ENCODE results near the gene HSH2D. TPM values are rescaled to one million over a fixed set of nuclear protein-coding genes. Genes with fewer than 3 reads are reported as not detected.

The HSH2D gene
- total RNA-seq, 1 experiment from 2014 or later, result not detected

GRCh38 chr19:16200038-16201010, 56.8 kb downstream of the HSH2D start:
- H3K27me3 ChIP-seq (replicated peaks), result no peaks in the 10 kb centered on the region
- H3K9me3 ChIP-seq (replicated peaks), result no peaks in the 10 kb centered on the region
- peaks cover 21% of the 10 kb centered on the region for H3K4me1 ChIP-seq (replicated peaks)
- no peak overlapping the region for H3K27ac ChIP-seq
- peaks cover 59% of the 10 kb centered on the region for H3K36me3 ChIP-seq
- no peak for DNase-seq (ENCODE audit: low read depth in 1 of 2, low spot score in 2 of 2)
- H3K4me3 ChIP-seq, result no peak overlapping the region

- H3K4me1 ChIP-seq (replicated peaks), result peaks cover 21% of the 10 kb centered on the region
- H3K27ac ChIP-seq, result no peak overlapping the region
- DNase-seq (ENCODE audit: low read depth in 1 of 2, low spot score in 2 of 2), result no peak
- H3K36me3 ChIP-seq, result peaks cover 66% of the 10 kb centered on the region
- H3K27me3 ChIP-seq (replicated peaks), result no peaks in the 10 kb centered on the region
- H3K4me3 ChIP-seq, result no peak overlapping the region
- no peaks in the 10 kb centered on the region for H3K9me3 ChIP-seq (replicated peaks)
Measured at GRCh38 chr19:16201011-16201391, 57.5 kb downstream of the HSH2D start.

DNA sequence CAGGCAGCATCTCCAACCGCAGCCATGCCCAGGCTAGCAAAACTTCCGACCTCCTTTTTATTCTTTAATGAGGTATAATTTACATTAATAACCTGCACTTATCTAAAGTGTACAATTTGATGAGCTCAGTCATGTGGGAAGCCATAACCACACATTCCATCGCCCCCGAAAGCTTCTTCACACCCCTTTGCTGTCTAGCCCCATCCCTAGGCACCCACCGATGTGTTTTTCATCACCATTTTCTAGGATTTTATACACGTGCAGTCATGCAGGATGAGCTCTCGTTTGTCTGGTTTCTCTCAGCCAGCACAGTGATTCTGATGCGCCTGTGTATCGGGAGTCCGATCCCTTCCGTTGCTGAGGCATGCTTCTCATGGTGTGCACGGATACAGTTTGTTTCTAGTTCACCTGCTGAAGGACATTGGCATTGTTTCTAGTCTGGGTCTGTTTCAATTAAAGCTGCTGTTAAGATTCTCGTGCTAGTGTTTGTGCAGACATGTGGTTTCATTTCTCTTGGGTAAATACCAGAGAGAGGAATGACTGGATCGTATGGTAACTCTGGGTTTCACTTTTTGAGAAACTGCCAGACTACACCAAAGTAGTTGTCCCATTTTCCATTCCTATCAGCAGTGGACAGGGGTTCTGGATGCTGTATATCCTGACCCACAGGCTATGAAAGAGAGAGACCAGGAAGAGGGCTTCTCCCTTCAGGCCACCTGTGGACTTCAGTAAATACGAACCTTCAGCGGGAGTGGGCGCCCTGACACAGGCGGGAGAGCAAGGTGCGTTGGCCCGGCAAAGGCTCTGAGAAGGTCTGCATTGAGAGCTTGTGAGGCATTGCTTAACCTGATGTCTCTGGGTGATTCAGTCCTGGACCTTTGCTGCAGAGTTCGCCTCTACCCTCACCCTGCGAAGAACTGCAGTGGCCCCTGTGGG, 59.1 kb downstream of the HSH2D start:
- Histone ChIP-seq H3K4me3 (no peak overlapping the region), H3K9me3 (replicated peaks) (no peaks in the 10 kb centered on the region), H3K4me1 (replicated peaks) (peaks cover 8% of the 10 kb centered on the region), H3K36me3 (peaks cover 82% of the 10 kb centered on the region), H3K27ac (no peak overlapping the region), H3K27me3 (replicated peaks) (no peaks in the 10 kb centered on the region)
- no peak for DNase-seq (ENCODE audit: low read depth in 1 of 2, low spot score in 2 of 2)

DNA sequence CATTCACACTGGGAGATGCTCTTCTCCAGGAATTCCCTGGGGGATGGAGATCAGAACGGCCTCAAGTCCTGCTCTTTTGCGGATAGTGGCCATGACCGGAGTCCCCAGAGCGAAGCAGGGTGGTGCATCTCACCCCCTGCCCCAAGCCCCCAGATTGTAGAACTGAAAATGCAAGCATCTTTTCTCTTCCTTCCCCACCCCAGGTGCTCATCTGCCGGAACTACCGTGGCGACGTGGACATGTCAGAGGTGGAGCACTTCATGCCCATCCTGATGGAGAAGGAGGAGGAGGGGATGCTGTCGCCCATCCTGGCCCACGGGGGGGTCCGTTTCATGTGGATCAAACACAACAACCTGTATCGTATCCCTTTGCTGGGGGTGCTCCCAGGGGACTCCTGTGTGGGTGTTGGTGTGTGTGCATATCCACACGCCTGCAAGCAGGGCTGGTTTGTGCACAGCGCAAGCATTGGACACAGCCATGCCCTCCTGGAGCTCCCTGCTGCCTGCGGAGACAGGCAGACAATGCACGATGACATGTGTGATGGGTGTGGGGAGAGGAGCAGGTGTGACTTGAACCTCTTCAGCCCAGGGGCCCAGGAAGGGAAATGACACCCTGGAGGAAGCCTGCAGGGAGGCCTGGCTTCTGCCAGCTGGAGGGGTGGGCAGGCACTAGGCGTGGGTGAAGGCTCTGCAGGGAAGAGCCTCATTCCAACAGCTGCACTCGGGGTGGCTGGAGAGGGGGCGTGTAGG, 59.9 kb downstream of the HSH2D start:
- Histone ChIP-seq H3K4me3 (no peak overlapping the region), H3K27me3 (replicated peaks) (no peaks in the 10 kb centered on the region), H3K27ac (no peak overlapping the region), H3K9me3 (replicated peaks) (no peaks in the 10 kb centered on the region), H3K36me3 (peaks cover 83% of the 10 kb centered on the region), H3K4me1 (replicated peaks) (peaks cover 8% of the 10 kb centered on the region; the same call in 1 of the 2 replicates)
- no peak for DNase-seq (ENCODE audit: low read depth in 1 of 2, low spot score in 2 of 2)

DNA sequence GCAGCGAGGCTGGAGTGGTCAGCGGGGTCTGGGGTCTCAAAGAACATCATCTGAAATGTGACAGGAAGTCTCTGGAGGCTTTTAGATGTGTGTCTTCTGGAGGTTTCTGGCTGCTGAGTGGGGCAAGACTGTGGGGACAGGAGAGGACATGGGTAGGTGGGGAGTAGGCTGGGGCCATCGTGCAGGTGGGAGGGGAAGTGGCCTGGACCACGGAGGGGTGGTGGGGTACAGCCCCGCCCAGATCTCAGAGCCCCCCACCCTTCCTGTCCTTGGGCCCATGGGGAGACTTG, 60.5 kb downstream of the HSH2D start:
- no peaks in the 10 kb centered on the region for H3K27me3 ChIP-seq (replicated peaks)
- H3K36me3 ChIP-seq, result peaks cover 89% of the 10 kb centered on the region
- no peak for DNase-seq (ENCODE audit: low read depth in 1 of 2, low spot score in 2 of 2)
- H3K4me3 ChIP-seq, result no peak overlapping the region
- H3K9me3 ChIP-seq (replicated peaks), result no peaks in the 10 kb centered on the region
- H3K4me1 ChIP-seq (replicated peaks), result peaks cover 3% of the 10 kb centered on the region; the same call in 1 of the 2 replicates
- no peak overlapping the region for H3K27ac ChIP-seq

DNA sequence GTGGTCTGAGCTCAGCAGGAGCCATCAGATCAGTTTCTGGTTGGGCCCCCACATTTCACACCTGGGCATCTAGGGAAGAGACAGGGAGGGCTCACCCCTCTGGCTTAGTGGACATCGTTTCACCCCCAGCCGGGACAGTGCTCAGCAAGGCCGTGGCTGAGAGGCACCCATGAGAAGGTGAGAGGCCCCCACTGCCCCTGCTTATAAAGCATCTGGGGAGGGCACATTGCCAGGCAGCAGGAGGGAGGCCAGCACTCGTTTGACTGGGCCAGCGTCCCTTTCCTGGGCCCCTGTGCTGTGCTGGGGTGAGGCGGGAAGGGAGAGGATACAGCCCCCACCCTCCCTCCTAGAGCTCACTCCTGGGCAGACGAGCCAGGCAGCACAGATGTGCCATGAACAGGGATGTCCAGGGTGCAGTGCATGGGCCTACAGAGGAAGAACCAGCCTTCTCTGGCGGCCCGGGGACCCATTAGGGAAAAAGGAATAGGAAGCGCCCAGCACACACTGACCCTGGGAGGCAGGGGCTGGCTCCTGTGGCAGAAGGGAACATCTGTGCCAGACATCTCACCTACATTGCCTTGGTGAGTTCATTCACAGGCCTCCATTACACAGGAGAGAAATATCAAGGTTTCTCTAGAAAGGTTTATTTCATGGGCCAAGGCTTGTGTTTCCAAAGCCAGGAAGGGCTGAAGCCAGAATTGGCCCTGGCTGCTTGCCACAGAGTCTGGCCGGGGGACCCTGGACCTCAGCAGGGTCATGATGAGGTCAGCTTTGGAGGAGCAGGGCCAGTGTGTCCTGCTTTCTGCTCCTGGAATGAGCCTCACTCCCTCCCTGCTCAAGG, 61.9 kb downstream of the HSH2D start:
- no peaks in the 10 kb centered on the region for H3K27me3 ChIP-seq (replicated peaks)
- no peak for DNase-seq (ENCODE audit: low read depth in 1 of 2, low spot score in 2 of 2)
- no peaks in the 10 kb centered on the region for H3K9me3 ChIP-seq (replicated peaks)
- peaks cover 94% of the 10 kb centered on the region for H3K36me3 ChIP-seq
- H3K4me1 ChIP-seq (replicated peaks), result no peaks in the 10 kb centered on the region
- H3K4me3 ChIP-seq, result no peak overlapping the region
- no peak overlapping the region for H3K27ac ChIP-seq

DNA sequence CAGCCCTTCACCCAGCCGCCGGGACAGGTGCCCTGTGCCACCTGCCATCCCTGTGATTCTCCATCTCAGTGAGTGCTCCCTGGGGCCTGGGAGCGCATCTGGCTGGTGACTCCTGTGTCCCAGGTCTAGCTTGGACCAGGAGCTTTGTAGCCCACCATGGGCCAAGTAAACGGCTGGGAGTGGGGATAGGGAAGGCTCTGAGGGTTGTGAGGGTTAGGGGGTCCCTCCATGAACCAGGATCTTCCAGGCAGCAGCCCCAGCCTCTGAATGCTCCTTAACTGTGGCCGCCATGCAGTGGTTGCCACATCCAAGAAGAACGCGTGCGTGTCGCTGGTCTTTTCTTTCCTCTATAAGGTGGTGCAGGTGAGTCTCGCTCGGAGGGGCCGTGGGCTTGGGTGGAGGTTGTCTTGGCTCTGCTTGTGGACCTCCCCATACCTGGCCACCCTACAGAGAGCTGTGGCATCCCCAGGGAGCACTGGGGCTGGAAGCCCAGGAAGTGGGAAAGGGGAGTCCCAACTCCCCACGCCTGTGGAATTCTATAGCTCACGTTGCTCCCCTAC, 62.6 kb downstream of the HSH2D start:
- Histone ChIP-seq H3K27ac (no peak overlapping the region), H3K27me3 (replicated peaks) (no peaks in the 10 kb centered on the region), H3K36me3 (peaks cover 95% of the 10 kb centered on the region)

GRCh38 chr19:16206637-16207036, 63.2 kb downstream of the HSH2D start:
- Histone ChIP-seq H3K9me3 (replicated peaks) (no peaks in the 10 kb centered on the region), H3K27ac (no peak overlapping the region), H3K27me3 (replicated peaks) (no peaks in the 10 kb centered on the region), H3K4me1 (replicated peaks) (no peaks in the 10 kb centered on the region), H3K36me3 (peaks cover 99% of the 10 kb centered on the region), H3K4me3 (no peak overlapping the region)
- DNase-seq (ENCODE audit: low read depth in 1 of 2, low spot score in 2 of 2), result no peak

More for the DNA sequence above, 62.6 kb downstream of the HSH2D start:
- H3K4me3 ChIP-seq, result no peak overlapping the region
- H3K9me3 ChIP-seq (replicated peaks), result no peaks in the 10 kb centered on the region
- no peaks in the 10 kb centered on the region for H3K4me1 ChIP-seq (replicated peaks)
- no peak for DNase-seq (ENCODE audit: low read depth in 1 of 2, low spot score in 2 of 2)

DNA sequence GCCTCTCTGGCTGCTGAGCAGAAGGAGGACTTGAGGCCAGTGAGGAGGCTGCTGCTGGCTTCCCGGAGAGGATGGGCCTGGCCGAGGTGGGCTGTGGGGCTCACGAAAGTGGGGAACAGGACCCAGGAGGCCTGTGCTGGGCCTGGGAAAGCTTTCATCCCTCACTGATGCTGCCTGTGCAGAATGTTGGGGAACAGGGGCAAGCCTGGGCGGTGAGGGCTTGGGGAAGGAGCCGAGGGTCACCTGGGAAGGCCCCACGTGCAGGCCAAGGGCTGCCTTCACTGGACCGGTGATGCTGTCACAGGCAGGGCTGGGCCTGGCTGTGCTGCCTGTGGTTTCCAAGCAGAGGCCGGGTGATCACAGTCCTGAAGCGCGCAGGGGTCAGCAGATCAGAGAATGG, 63.6 kb downstream of the HSH2D start:
- no peaks in the 10 kb centered on the region for H3K4me1 ChIP-seq (replicated peaks)
- no peaks in the 10 kb centered on the region for H3K27me3 ChIP-seq (replicated peaks)
- no peak overlapping the region for H3K27ac ChIP-seq
- H3K9me3 ChIP-seq (replicated peaks), result no peaks in the 10 kb centered on the region
- H3K4me3 ChIP-seq, result no peak overlapping the region
- peaks cover 99% of the 10 kb centered on the region for H3K36me3 ChIP-seq
- no peak for DNase-seq (ENCODE audit: low read depth in 1 of 2, low spot score in 2 of 2)

- no peak for DNase-seq (ENCODE audit: low read depth in 1 of 2, low spot score in 2 of 2)
- H3K4me3 ChIP-seq, result no peak overlapping the region
- no peaks in the 10 kb centered on the region for H3K4me1 ChIP-seq (replicated peaks)
- no peaks in the 10 kb centered on the region for H3K27me3 ChIP-seq (replicated peaks)
- H3K36me3 ChIP-seq, result peaks cover 99% of the 10 kb centered on the region
- no peak overlapping the region for H3K27ac ChIP-seq
- H3K9me3 ChIP-seq (replicated peaks), result no peaks in the 10 kb centered on the region
Measured at GRCh38 chr19:16207490-16208025, 64.1 kb downstream of the HSH2D start.
